ENCODE results near the gene CA10.
A peak's percentile ranks its signal among the peaks of the same experiment; 100 is the strongest.

GRCh38 chr17:52170963-52171572 is 12.6 kb upstream of the CA10 start:
- TF ChIP-seq CTCF (IDR thresholded peaks at IDR 0.05) (peak; percentile 68 to 82 (median 71)), POLR2A (IDR thresholded peaks at IDR 0.05) (no peak)

All from right lobe of liver (tissue), 4 donors.